DOHH2 (cell line): ENCODE data around the gene CDH16.

Source experiments
- H3F3A ChIP-seq: fragments of 200-600 bp; sonication (generic), shearing (Covaris generic); 2 replicates; pipeline ENCODE4 v1.6.0; 2016; ENCODE audit warnings: antibody characterized with exemption, mild to moderate bottlenecking; ENCODE audit not compliant: control insufficient read depth, insufficient read depth
- H3K27ac ChIP-seq: fragments of 200-600 bp; sonication (generic); 2 replicates; pipeline ENCODE4 v1.5.1; 2014; ENCODE audit warnings: low read depth, mild to moderate bottlenecking, low read length, moderate library complexity
- H3K27me3 ChIP-seq: fragments of 200-600 bp; sonication (generic); 2 replicates; pipeline ENCODE4 v1.6.1; 2014; ENCODE audit warnings: mild to moderate bottlenecking, low read length, mixed read lengths; ENCODE audit not compliant: control insufficient read depth
- H3K36me3 ChIP-seq: fragments of 200-600 bp; sonication (generic); 2 replicates; pipeline ENCODE4 v1.6.1; 2014; ENCODE audit warnings: mild to moderate bottlenecking, low read length, moderate library complexity, mixed read lengths; ENCODE audit not compliant: control insufficient read depth
- H3K4me1 ChIP-seq: fragments of 200-600 bp; sonication (generic); 2 replicates; pipeline ENCODE4 v1.6.1; 2014; ENCODE audit warnings: mild to moderate bottlenecking, low read length, mixed read lengths; ENCODE audit not compliant: control insufficient read depth
- H3K4me2 ChIP-seq: fragments of 200-600 bp; sonication (generic); 2 replicates; pipeline ENCODE4 v1.6.0; 2014; ENCODE audit warnings: mild to moderate bottlenecking, low read length, moderate library complexity
- H3K4me3 ChIP-seq: fragments of 200-600 bp; sonication (generic); 2 replicates; pipeline ENCODE4 v1.5.1; 2014; ENCODE audit warnings: mild to moderate bottlenecking, low read length, mixed read lengths
- H3K79me2 ChIP-seq: fragments of 200-600 bp; sonication (generic); 2 replicates; pipeline ENCODE4 v1.6.1; 2014; ENCODE audit warnings: mild to moderate bottlenecking, low read length, mixed read lengths; ENCODE audit not compliant: control insufficient read depth
- H3K9me2 ChIP-seq: fragments of 200-600 bp; sonication (generic); replicated peaks from 2 replicates; pipeline ENCODE4 v1.6.1; 2014; ENCODE audit warnings: mild to moderate bottlenecking, low read length, mixed read lengths; ENCODE audit not compliant: control insufficient read depth
- H3K9me3 ChIP-seq: fragments of 200-600 bp; sonication (generic); 2 replicates; pipeline ENCODE4 v1.6.1; 2014; ENCODE audit warnings: antibody characterized with exemption, low read length, mixed read lengths; ENCODE audit not compliant: control insufficient read depth, insufficient read depth
- H4K20me1 ChIP-seq: fragments of 200-600 bp; sonication (generic); 2 replicates; pipeline ENCODE4 v1.6.0; 2014; ENCODE audit warnings: low read depth, mild to moderate bottlenecking, antibody characterized with exemption, low read length, moderate library complexity; ENCODE audit not compliant: control insufficient read depth, insufficient read depth
- CTCF ChIP-seq: fragments of 200-600 bp; sonication (generic); IDR thresholded peaks from one replicate; pipeline ENCODE4 v1.5.1; 2014; ENCODE audit warnings: antibody characterized with exemption, mild to moderate bottlenecking, low read depth, low read length; ENCODE audit not compliant: poor library complexity, severe bottlenecking
- EZH2phosphoT487 ChIP-seq: fragments of 200-600 bp; sonication (generic); IDR thresholded peaks from 2 replicates; pipeline ENCODE4 v1.6.1; 2017; ENCODE audit warnings: borderline replicate concordance, mild to moderate bottlenecking, antibody characterized with exemption, low read length, moderate library complexity, mixed read lengths

Gene CDH16

GRCh38 chr16:66888647-66889615, 29.8 kb downstream of the CDH16 start:
- no peaks in the 10 kb centered on the region for H3K9me2 ChIP-seq
- peaks cover 30% of the 10 kb centered on the region for H3K36me3 ChIP-seq

GRCh38 chr16:66886914-66887313, 31.8 kb downstream of the CDH16 start:
- H4K20me1 ChIP-seq, result no peaks in the 10 kb centered on the region; the same call in 1 of the 2 replicates
- no peak overlapping the region for H3K4me2 ChIP-seq
- H3K4me3 ChIP-seq, result no peak overlapping the region
- no peaks in the 10 kb centered on the region for H3K4me1 ChIP-seq
- no peak overlapping the region for H3K27ac ChIP-seq
- no peaks in the 10 kb centered on the region for H3K9me3 ChIP-seq
- no peaks in the 10 kb centered on the region for H3K9me2 ChIP-seq
- TF ChIP-seq EZH2phosphoT487, result no peak
- no peak for TF ChIP-seq CTCF
- peaks cover 30% of the 10 kb centered on the region for H3K36me3 ChIP-seq
- H3F3A ChIP-seq, result no peaks in the 10 kb centered on the region
- no peaks in the 10 kb centered on the region for H3K27me3 ChIP-seq
- H3K79me2 ChIP-seq, result peaks cover 16% of the 10 kb centered on the region

More at GRCh38 chr16:66888647-66889615, 29.8 kb downstream of the CDH16 start:
- Histone ChIP-seq H3K27me3 (no peaks in the 10 kb centered on the region), H3K4me1 (0 out of 2 replicates have a peak, but pooled peaks cover 4% of the 10 kb centered on the region), H3K79me2 (peaks cover 9% of the 10 kb centered on the region; the same call in 1 of the 2 replicates), H4K20me1 (no peaks in the 10 kb centered on the region; the same call in 1 of the 2 replicates), H3K4me2 (no peak overlapping the region), H3K27ac (no peak overlapping the region), H3K4me3 (no peak overlapping the region), H3F3A (0 out of 2 replicates have a peak, but pooled peaks cover 2% of the 10 kb centered on the region), H3K9me3 (no peaks in the 10 kb centered on the region)
- no peak for TF ChIP-seq EZH2phosphoT487
- TF ChIP-seq CTCF, result no peak

- no peaks in the 10 kb centered on the region for H3K9me2 ChIP-seq
- H3K4me2 ChIP-seq, result no peak overlapping the region
- no peak overlapping the region for H3K27ac ChIP-seq
- H3K4me1 ChIP-seq, result peaks cover 5% of the 10 kb centered on the region
- H3K79me2 ChIP-seq, result peaks cover 21% of the 10 kb centered on the region
- H3K27me3 ChIP-seq, result no peaks in the 10 kb centered on the region
- H3K36me3 ChIP-seq, result peaks cover 30% of the 10 kb centered on the region
- no peaks in the 10 kb centered on the region for H3K9me3 ChIP-seq
- H4K20me1 ChIP-seq, result no peaks in the 10 kb centered on the region; the same call in 1 of the 2 replicates
- no peak for TF ChIP-seq EZH2phosphoT487
- TF ChIP-seq CTCF, result no peak
- no peaks in the 10 kb centered on the region for H3F3A ChIP-seq
- no peak overlapping the region for H3K4me3 ChIP-seq
These were observed 32.4 kb downstream of the CDH16 start for GRCh38 chr16:66886321-66886720.
